ENCODE measurements around the gene CTCF. TPM values are rescaled to one million over a fixed set of nuclear protein-coding genes. Genes with fewer than 3 reads are reported as not detected.

CTCF gene
- total RNA-seq, 4 donors from 2014 or later, result 26.1 to 39.6 (median 31.8) TPM

DNA sequence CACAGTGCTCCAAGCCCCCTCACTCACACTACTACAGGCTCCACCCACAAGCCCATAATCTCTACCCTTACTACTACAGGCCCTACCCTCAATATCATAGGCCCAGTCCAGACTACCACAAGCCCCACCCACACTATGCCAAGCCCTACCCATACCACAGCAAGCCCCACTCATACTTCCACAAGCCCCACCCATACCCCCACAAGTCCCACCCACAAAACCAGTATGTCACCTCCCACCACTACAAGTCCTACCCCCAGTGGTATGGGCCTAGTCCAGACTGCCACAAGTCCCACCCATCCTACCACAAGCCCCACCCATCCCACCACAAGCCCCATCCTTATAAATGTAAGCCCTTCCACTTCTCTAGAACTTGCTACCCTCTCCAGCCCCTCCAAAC is 19.9 kb upstream of the CTCF start:
- Histone ChIP-seq H3K27me3 (no peaks in the 10 kb centered on the region), H3K36me3 (peaks cover 10 to 77% (median 13%) of the 10 kb centered on the region in 3 donors), H3K4me3 (no peak overlapping the region), H3K4me1 (peaks cover 0 to 82% (median 19%) of the 10 kb centered on the region in 4 donors), H3K27ac (peak overlapping the region in 2 of 4 donors; percentile 43 to 52), H3K9me3 (no peaks in the 10 kb centered on the region)
- TF ChIP-seq EP300 (IDR thresholded peaks at IDR 0.05), result no peak
- TF ChIP-seq, protein P1, sequence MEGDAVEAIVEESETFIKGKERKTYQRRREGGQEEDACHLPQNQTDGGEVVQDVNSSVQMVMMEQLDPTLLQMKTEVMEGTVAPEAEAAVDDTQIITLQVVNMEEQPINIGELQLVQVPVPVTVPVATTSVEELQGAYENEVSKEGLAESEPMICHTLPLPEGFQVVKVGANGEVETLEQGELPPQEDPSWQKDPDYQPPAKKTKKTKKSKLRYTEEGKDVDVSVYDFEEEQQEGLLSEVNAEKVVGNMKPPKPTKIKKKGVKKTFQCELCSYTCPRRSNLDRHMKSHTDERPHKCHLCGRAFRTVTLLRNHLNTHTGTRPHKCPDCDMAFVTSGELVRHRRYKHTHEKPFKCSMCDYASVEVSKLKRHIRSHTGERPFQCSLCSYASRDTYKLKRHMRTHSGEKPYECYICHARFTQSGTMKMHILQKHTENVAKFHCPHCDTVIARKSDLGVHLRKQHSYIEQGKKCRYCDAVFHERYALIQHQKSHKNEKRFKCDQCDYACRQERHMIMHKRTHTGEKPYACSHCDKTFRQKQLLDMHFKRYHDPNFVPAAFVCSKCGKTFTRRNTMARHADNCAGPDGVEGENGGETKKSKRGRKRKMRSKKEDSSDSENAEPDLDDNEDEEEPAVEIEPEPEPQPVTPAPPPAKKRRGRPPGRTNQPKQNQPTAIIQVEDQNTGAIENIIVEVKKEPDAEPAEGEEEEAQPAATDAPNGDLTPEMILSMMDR (IDR thresholded peaks at IDR 0.05), result no peak
- no peak for TF ChIP-seq POLR2A (IDR thresholded peaks at IDR 0.05)
- DNase-seq (ENCODE audit: low spot score in 2 of 2), result no peak

DNA sequence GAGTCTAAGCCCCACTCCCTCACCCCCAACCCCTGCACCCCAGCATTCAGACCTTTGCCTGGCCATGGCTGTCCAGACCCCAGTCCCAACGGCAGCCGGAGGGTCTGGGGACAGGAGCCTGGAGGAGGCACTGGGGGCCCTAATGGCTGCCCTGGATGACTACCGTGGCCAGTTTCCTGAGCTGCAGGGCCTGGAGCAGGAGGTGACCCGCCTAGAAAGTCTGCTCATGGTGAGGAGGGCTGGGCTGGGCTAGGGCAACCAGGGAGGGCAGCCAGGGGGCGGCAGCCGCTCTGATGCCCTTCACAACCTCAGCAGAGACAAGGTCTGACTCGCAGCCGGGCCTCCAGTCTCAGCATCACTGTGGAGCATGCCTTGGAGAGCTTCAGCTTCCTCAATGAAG is 19.3 kb upstream of the CTCF start:
- peaks cover 10 to 83% (median 13%) of the 10 kb centered on the region in 3 donors for H3K36me3 ChIP-seq
- H3K4me1 ChIP-seq, result peaks cover 0 to 82% (median 21%) of the 10 kb centered on the region in 4 donors

DNA sequence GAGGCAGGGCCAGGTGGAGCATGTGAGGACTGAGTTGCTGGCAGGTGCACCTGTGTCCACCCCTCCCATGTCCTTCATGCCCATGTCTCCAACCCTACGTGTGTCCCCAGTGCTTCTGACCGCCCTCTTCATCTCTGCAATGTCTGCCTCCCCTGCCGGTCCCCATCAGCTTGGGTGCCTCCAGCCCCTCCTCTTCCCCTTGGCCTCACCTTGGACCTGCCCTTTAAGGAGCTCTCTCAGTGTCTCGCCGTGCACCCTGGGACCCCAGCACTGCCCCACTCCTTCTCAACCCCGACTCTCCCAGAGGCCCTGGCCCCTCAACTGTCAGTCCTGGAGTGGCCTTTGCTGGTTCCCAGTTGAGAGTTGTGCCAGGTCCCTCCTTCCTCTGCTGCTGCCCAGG is 18.7 kb upstream of the CTCF start:
- peaks cover 0 to 78% (median 18%) of the 10 kb centered on the region in 4 donors for H3K4me1 ChIP-seq
- DNase-seq (ENCODE audit: low spot score in 2 of 2), result no peak
- H3K9me3 ChIP-seq, result no peaks in the 10 kb centered on the region
- H3K27ac ChIP-seq, result no peak overlapping the region
- TF ChIP-seq, protein P1 (IDR thresholded peaks at IDR 0.05), result no peak
- TF ChIP-seq EP300 (IDR thresholded peaks at IDR 0.05) (no peak), POLR2A (IDR thresholded peaks at IDR 0.05) (no peak)
- no peak overlapping the region for H3K4me3 ChIP-seq
- WGBS, 2 donors, result 78 to 79% methylated on average over 6 of the region's 6 CpGs
- no peaks in the 10 kb centered on the region for H3K27me3 ChIP-seq
- H3K36me3 ChIP-seq, result peaks cover 10 to 86% (median 13%) of the 10 kb centered on the region in 3 donors

More for the DNA sequence above, 19.3 kb upstream of the CTCF start:
- DNase-seq (ENCODE audit: low spot score in 2 of 2), result no peak
- TF ChIP-seq POLR2A (IDR thresholded peaks at IDR 0.05), result no peak
- no peaks in the 10 kb centered on the region for H3K27me3 ChIP-seq
- H3K9me3 ChIP-seq, result no peaks in the 10 kb centered on the region
- H3K27ac ChIP-seq, result peak overlapping the region in 1 of 4 donors; percentile 43
- 92 to 95% methylated on average over 8 of the region's 8 CpGs for WGBS, 2 donors
- no peak overlapping the region for H3K4me3 ChIP-seq

DNA sequence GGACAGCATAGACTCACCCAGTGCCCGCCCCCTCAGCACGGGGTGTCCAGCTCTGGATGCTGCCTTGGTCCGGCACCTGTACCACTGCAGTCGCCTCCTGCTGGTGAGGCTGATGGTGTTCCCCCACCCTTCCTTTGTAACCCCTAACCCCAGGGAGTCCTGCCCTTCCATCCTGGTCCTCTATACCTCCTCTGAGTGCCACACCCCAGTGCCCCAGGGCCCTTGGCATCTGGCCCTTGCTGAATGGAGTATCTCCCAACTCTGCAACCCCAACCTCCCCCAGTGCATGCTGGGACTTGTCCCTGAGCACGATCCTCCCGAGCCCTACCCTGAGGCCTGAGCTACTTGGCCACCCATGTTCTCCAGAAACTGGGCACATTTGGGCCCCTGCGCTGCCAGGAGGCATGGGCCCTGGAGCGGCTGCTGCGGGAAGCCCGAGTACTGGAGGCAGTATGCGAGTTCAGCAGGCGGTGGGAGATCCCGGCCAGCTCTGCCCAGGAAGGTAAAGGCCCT is 17.9 kb upstream of the CTCF start:
- peaks cover 0 to 70% (median 16%) of the 10 kb centered on the region in 4 donors for H3K4me1 ChIP-seq
- DNase-seq (ENCODE audit: low spot score in 2 of 2), result no peak
- no peak overlapping the region for H3K27ac ChIP-seq
- WGBS, 2 donors, result 74 to 87% methylated on average over 12 to 13 of the region's 13 CpGs
- H3K4me3 ChIP-seq, result no peak overlapping the region
- H3K36me3 ChIP-seq, result peaks cover 10 to 93% (median 13%) of the 10 kb centered on the region in 3 donors
- H3K9me3 ChIP-seq, result no peaks in the 10 kb centered on the region
- H3K27me3 ChIP-seq, result no peaks in the 10 kb centered on the region
- TF ChIP-seq POLR2A (IDR thresholded peaks at IDR 0.05) (no peak), EP300 (IDR thresholded peaks at IDR 0.05) (no peak)
- TF ChIP-seq, protein P1 (IDR thresholded peaks at IDR 0.05), result no peak

DNA sequence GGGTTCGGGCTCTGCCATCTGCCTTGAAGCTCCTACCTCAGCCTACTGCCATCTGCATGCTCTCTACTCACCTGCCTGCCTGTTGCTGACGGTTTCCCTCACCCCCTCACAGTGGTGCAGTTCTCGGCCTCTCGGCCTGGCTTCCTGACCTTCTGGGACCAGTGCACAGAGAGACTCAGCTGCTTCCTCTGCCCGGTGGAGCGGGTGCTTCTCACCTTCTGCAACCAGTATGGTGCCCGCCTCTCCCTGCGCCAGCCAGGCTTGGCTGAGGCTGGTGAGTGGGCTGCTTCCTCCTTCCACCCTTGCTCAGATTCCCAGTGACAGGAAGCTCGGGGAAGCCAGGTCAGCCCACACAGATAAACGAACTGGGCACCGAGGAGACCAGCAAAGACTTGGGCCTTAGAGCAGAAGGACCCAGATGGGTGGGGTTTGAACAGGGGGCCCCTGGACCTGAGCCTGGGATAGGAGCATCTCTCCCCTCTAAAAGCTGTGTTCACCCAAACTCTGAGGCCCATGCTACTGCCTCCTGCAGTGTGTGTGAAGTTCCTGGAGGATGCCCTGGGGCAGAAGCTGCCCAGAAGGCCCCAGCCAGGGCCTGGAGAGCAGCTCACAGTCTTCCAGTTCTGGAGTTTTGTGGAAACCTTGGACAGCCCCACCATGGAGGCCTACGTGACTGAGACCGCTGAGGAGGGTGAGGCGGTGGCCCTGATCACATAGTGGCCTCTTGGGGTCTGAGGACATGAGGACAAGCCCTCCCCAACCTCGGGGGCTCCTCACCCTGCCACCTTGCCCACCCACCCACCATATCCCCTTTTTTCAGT is 17.3 kb upstream of the CTCF start:
- peaks cover 10 to 86% (median 13%) of the 10 kb centered on the region in 3 donors for H3K36me3 ChIP-seq
- no peaks in the 10 kb centered on the region for H3K9me3 ChIP-seq
- DNase-seq (ENCODE audit: low spot score in 2 of 2), result no peak
- WGBS, 2 donors, result 75 to 76% methylated on average over 14 to 15 of the region's 15 CpGs
- H3K27me3 ChIP-seq, result no peaks in the 10 kb centered on the region
- TF ChIP-seq POLR2A (IDR thresholded peaks at IDR 0.05) (no peak), EP300 (IDR thresholded peaks at IDR 0.05) (no peak)
- TF ChIP-seq, protein P1 (IDR thresholded peaks at IDR 0.05), result no peak
- peak overlapping the region in 1 of 4 donors; percentile 14 for H3K27ac ChIP-seq
- peaks cover 0 to 63% (median 15%) of the 10 kb centered on the region in 4 donors for H3K4me1 ChIP-seq
- no peak overlapping the region for H3K4me3 ChIP-seq

Data from tibial nerve (tissue), 4 donors.